ENCODE results near the gene KRTAP16-1. TPM values are rescaled to one million over a fixed set of nuclear protein-coding genes. Genes with fewer than 3 reads are reported as not detected.

KRTAP16-1 gene
- total and polyA plus RNA-seq, 10 of the 15 experiments (the other 5 are each of a cell fraction or from before 2014, with no cell fraction given), result 0.23 TPM; not detected in 9

GRCh38 chr17:41298458-41299135, 10.5 kb downstream of the KRTAP16-1 start:
- no peak overlapping the region for H3K4me2 ChIP-seq (ENCODE audit: control insufficient read depth, insufficient read depth)
- in situ Hi-C loops (cut with MboI) (no loop called here), intact Hi-C loops (cut with micrococcal nuclease; ENCODE audit: unreplicated experiment) (no loop called here)
- ATAC-seq (no peak), DNase-seq (ENCODE audit: low read depth, low spot score) (no peak), FAIRE-seq (no peak)
- peaks cover 0 to 2% of the 10 kb centered on the region in 2 experiments; a peak in 1 of 4 replicates for H3K27me3 ChIP-seq (replicated peaks in 1 of 2; ENCODE audit: control insufficient read depth in 2 of 2, insufficient read depth in 2 of 2, low read length in 1 of 2)
- TF ChIP-seq CUX1 (IDR thresholded peaks at IDR 0.05; ENCODE audit: insufficient replicate concordance, low read depth, low read length) (no peak), REST (IDR thresholded peaks at IDR 0.05; ENCODE audit: low read depth, low read length) (no peak), SP1 (IDR thresholded peaks at IDR 0.05; ENCODE audit: low read depth, low read length) (no peak), IKZF1 (conservative IDR thresholded peaks at IDR 0.05) (no peak), PBX3 (IDR thresholded peaks at IDR 0.05; ENCODE audit: insufficient replicate concordance, low read depth, low read length) (no peak)
- CTCF ChIA-PET, result no interaction called here
- H3K36me3 ChIP-seq (ENCODE audit: control insufficient read depth in 2 of 2, insufficient read depth in 2 of 2, low read length in 1 of 2), result no peaks in the 10 kb centered on the region
- H3K4me3 ChIP-seq, result no peak overlapping the region
- POLR2A ChIA-PET, result no interaction called here
- WGBS (ENCODE audit: insufficient coverage, insufficient replicate concordance, low lambda C conversion rate, missing lambda C conversion rate), result 39% methylated on average over 20 of the region's 20 CpGs
- SMC1A ChIA-PET (ENCODE audit: uncharacterized antibody, unreplicated experiment), result no interaction called here
- no peak overlapping the region for H2AFZ ChIP-seq (ENCODE audit: control insufficient read depth, low read depth, low read length)
- H3K27ac ChIP-seq (ENCODE audit: control insufficient read depth, insufficient read depth), result no peak overlapping the region
- BruUV-seq (replicated peaks), result no TSS peak
- RAD21 ChIA-PET (ENCODE audit: unreplicated experiment), result no interaction called here
- no peaks in the 10 kb centered on the region for H3K4me1 ChIP-seq (ENCODE audit: control insufficient read depth, insufficient read depth, low read length)
- H4K20me1 ChIP-seq (ENCODE audit: control insufficient read depth, insufficient read depth), result no peaks in the 10 kb centered on the region
- H3K9me3 ChIP-seq (replicated peaks; ENCODE audit: control insufficient read depth, insufficient read depth, low read length), result no peaks in the 10 kb centered on the region; the same call in 2 of the 3 replicates
- H3K79me2 ChIP-seq (ENCODE audit: control insufficient read depth, insufficient read depth, low read length), result no peaks in the 10 kb centered on the region
- H3K9ac ChIP-seq (ENCODE audit: control insufficient read depth, insufficient read depth, low read length), result no peak overlapping the region
